WTC11 (cell line): Measurements from ENCODE around the gene ADCY6.

Experiments
- CTCF ChIP-seq: fragments of 200-600 bp; IDR thresholded peaks from 2 replicates; pipeline ENCODE4 v1.8.0; 2022; ENCODE audit warnings: antibody characterized with exemption
- IRF1 ChIP-seq: sonication (generic); formaldehyde crosslinking; IDR thresholded peaks from 2 replicates; pipeline ENCODE4 v1.8.0; 2023; ENCODE audit warnings: missing genetic modification reagents
- NR3C1 ChIP-seq: sonication (generic); formaldehyde crosslinking; conservative IDR thresholded peaks from 2 replicates; pipeline ENCODE4 v1.8.1; 2023; ENCODE audit warnings: low read depth, mild to moderate bottlenecking, missing genetic modification reagents

- TF ChIP-seq NR3C1 (no peak), IRF1 (CRISPR knock-in tag) (no peak), CTCF (no peak)
Measured at GRCh38 chr12:48771588-48772112, 17.2 kb downstream of the ADCY6 start.
